ENCODE results near the gene SLC6A9.

Gene SLC6A9

DNA sequence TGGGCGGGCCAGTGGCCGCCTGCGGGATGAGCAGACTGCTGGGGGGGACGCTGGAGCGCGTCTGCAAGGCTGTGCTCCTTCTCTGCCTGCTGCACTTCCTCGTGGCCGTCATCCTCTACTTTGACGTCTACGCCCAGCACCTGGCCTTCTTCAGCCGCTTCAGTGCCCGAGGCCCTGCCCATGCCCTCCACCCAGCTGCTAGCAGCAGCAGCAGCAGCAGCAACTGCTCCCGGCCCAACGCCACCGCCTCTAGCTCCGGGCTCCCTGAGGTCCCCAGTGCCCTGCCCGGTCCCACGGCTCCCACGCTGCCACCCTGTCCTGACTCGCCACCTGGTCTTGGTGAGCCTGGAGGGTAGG, 50.1 kb downstream of the SLC6A9 start:
- DNase-seq: no peak

- no peak for DNase-seq
These were observed 50.8 kb downstream of the SLC6A9 start for GRCh38 chr1:43980255-43981134.

- DNase-seq: no peak
These were observed 51.6 kb downstream of the SLC6A9 start for GRCh38 chr1:43979528-43980254.

GRCh38 chr1:43979261-43979527, 52.1 kb downstream of the SLC6A9 start:
- no peak for DNase-seq

- DNase-seq: no peak
These were observed 52.6 kb downstream of the SLC6A9 start, which contains the start of gene B4GALT2 for GRCh38 chr1:43978551-43979260. Gene B4GALT2, plus strand, starts transcription at chr1:43979210. Its CDS starts 1,951 bp downstream, at chr1:43981161.

- DNase-seq: no peak
These were observed 53.1 kb downstream of the SLC6A9 start for GRCh38 chr1:43978264-43978550.

GRCh38 chr1:43977376-43978263, 53.6 kb downstream of the SLC6A9 start:
- no peak for DNase-seq

GRCh38 chr1:43976890-43977289, 54.4 kb downstream of the SLC6A9 start:
- DNase-seq: no peak

DNA sequence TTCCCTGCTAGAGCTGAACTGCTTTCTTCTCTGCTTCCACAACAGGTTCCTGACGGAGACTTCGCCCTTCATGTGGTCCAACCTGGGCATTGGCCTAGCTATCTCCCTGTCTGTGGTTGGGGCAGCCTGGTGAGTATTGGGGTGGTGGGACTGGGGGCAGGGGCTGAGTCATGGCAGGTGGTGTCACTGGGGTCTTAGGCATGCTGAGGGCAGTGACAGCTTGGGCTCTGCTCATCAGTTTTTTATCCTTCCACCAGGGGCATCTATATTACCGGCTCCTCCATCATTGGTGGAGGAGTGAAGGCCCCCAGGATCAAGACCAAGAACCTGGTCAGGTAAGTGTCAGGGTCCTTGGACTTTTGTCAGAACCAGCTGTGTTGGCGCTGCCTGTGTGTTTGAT, 55.2 kb downstream of the SLC6A9 start:
- no peak for DNase-seq

DNA sequence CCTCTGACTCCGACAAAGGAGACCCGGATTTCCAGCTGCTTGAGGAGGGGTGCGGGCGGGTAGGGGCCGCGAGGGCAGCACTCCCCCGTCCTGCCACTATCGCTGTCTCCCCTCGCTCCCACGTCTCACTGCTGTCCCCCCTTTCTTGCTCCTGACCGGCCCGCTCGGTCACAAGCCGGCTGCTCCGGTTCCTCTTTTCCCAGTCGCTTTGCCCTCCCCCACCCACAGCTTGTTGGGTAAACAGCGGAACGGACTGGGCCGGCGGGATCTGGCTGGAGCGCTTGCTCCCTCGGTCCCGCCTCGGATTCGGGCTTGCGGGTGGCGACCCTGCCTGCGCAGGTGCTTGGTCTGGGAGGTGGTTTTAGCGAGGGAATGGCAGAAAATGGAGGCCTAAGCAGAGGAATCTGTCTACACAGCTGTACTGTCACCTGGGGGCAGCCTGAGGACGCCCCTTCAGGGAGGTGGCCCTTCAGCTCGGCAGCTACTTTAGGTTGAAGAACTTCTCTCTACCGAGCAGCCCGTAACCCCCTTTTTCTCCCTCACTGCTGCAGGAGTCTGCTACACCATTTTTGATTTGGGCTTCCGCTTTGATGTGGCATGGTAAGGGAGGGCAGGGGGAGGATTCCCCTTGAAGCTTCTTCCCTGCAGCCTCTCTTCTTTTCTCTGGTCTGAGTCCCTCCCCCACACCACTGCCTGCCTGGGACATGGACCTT, 55.9 kb downstream of the SLC6A9 start:
- no peak for DNase-seq

DNA sequence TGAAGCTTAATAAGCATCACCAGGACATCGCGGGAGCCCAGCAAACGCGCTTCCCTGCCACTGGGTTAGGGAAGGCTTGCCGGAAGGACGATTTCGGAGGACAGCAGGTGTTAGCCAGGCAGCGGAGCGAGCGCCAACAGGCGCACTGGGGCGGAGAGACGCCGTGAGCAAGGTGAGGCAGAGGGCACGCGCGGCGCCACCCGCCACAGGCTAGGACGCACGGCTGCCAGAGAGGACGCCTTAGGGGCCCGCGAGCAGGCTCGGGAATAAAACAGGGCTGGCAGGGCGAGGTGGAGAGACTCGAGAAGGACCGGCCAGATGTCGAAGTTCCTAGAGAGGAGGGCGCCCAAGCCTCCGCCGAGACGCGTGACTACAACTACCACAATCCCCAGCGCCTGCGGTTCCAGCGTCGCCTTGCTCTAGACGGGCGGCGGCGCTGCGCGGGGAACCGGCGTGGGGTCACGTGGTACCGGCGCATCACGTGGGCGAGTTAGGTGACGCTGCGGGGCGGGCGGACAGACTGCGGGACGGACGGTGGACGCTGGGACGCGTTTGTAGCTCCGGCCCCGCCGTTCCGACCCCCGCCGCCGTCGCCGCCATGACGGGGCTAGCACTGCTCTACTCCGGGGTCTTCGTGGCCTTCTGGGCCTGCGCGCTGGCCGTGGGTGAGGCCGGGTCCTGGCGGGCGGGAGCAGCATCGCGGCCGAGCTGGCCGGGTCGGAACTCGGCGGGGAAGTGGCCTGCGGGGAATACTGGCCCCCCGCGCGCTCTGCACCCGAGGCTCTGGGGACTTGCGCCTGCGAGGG, 56.6 kb downstream of the SLC6A9 start, which contains the start of gene ATP6V0B:
Gene ATP6V0B (plus strand): TSS at position 518 of the 806 bp plus-strand sequence. CDS start 81 bp downstream, at position 599.
- DNase-seq: peak; percentile 87

- DNase-seq: peak; percentile 57
These were observed 57.2 kb downstream of the SLC6A9 start for GRCh38 chr1:43973981-43974442.

GRCh38 chr1:43971336-43971980, 59.8 kb downstream of the SLC6A9 start:
- no peak for DNase-seq

GRCh38 chr1:43970911-43971310, 60.4 kb downstream of the SLC6A9 start:
- no peak for DNase-seq

- DNase-seq: no peak
These were observed 60.8 kb downstream of the SLC6A9 start for GRCh38 chr1:43970502-43970901.

DNA sequence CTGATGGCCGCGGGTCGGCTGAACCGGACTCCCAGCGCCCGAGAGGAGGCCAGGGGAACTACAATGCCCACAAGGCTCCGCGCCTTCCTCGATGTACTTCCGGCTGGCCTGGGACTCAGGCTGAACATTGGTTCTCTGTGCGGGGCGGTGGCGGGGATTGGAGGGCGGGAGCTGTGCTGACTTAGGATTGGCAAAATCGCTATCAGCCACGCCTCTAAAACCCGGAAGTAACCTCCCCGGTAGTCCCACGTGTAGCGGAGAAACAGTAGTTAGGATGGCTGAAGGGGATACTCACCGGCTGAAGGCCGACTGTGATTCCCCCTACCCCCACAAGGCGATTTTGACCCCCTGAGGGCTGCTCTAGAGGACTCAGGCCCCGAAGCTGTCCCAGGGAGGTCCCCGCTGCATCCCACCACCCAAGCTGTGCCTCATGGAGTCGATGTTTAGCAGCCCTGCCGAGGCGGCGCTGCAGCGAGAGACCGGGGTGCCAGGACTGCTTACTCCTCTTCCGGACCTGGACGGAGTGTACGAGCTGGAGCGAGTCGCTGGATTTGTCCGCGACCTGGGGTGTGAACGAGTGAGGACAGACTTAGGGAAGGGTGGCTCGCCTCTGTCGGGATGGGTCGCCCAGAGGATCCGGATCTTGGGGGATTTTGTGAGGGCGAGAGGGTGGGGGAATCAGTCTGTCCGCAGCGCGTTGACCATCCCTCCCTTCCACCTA, 61.4 kb downstream of the SLC6A9 start, which contains the start of gene DPH2:
Gene DPH2 (plus strand): TSS at position 265 of the 721 bp plus-strand sequence. CDS start 166 bp downstream, at position 431.
- DNase-seq: peak; percentile 96

DNA sequence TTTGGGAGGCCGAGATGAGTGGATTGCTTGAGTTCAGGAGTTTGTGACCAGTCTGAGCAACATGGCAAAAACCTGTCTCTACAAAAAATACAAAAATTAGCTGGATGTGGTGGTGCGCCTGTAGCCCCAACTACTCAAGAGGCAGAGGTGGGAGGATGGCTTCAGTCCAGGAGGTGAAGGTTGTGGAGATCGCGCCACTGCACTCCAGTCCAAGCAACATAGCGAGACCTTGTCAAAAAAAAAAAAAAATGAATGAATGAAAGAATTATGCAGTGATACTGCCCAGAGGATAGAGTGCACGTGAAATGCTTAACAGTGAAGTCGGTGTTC, 61.9 kb downstream of the SLC6A9 start:
- DNase-seq: no peak

DNA sequence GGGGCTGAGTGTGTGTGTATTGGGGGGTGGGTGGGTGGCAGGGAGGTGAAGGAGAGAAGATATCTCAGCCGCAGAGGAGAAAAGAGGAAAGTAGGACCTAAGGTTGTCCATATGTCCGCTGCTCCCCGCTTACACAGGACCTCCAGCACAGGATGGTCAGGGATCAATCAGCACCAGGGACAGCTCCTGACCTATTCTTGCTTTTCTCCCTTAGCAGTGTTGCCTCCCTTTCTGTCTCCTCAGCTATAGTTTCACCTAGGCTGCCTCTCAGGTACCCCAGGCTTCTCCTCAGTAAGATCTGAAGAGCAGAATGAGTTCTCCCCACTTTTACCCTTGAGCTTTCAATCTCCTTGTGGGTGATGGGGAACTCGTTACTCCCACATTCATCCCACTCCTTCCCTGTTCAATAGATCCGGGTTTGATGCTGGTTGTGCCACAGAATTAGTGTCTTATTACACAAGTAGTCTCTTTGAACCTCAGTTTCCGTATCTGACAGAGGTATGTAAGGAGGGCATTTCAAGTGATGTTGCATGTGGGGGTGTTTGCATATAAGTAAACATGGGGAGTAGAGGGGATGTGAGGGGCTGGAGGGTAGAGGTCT, 62.8 kb downstream of the SLC6A9 start:
- no peak for DNase-seq

- DNase-seq: no peak
These were observed 65.9 kb downstream of the SLC6A9 start for GRCh38 chr1:43965316-43965715.
